ENCODE data around the gene EML6. TPM values are rescaled to one million over a fixed set of nuclear protein-coding genes. Genes with fewer than 3 reads are reported as not detected.

Gene EML6
- total and polyA plus RNA-seq, 2 of the 13 experiments (the other 11 are each of a cell fraction or from before 2014, with no cell fraction given), result 17.2 to 32.4 TPM

- Histone ChIP-seq H3K9me3 (ENCODE audit: low read length) (no peaks in the 10 kb centered on the region), H4K20me1 (ENCODE audit: insufficient read depth, low read length) (no peaks in the 10 kb centered on the region), H3K4me2 (ENCODE audit: low read depth, low read length) (no peak overlapping the region), H3K27ac (ENCODE audit: extremely low read length, insufficient read depth, low read length) (no peak overlapping the region), H3K9ac (ENCODE audit: insufficient read depth, low read depth, low read length) (no peak overlapping the region), H3K4me3 (replicated peaks in 1 of 3; ENCODE audit: insufficient read depth in 1 of 3, low read depth in 2 of 3, low read length in 3 of 3) (no peak overlapping the region), H3K27me3 (ENCODE audit: control insufficient read depth in 1 of 2, insufficient read depth in 2 of 2, low read length in 2 of 2) (no peaks in the 10 kb centered on the region), H3K4me1 (ENCODE audit: insufficient read depth, low read length) (peaks cover 15% of the 10 kb centered on the region), H3K79me2 (ENCODE audit: insufficient read depth, low read length) (no peaks in the 10 kb centered on the region), H2AFZ (ENCODE audit: low read length) (no peak overlapping the region), H3K36me3 (replicated peaks in 1 of 2; ENCODE audit: control insufficient read depth in 1 of 2, insufficient read depth in 2 of 2, low read length in 2 of 2) (0 out of 5 replicates have a peak, but pooled peaks cover 0 to 1% of the 10 kb centered on the region in 2 experiments)
- 84% methylated on average over 9 of the region's 9 CpGs for WGBS (ENCODE audit: low lambda C conversion rate)
- no peak for DNase-seq (ENCODE audit: low spot score)
- ATAC-seq, result no peak
- no peak for FAIRE-seq
- ChIA-PET POLR2A (no interaction called here), CTCF (ENCODE audit: low intra/inter-chr PET ratio, low total read pairs) (no interaction called here)
- intact Hi-C loops (cut with micrococcal nuclease; ENCODE audit: unreplicated experiment) (no loop called here), in situ Hi-C loops (cut with HindIII; ENCODE audit: extremely low pct_ligation_motif_present, low pct_unique_long_range_greater_than_20kb) (no loop called here)
- BruUV-seq (replicated peaks), result no TSS peak
- TF ChIP-seq ZNF629 (CRISPR knock-in tag; conservative IDR thresholded peaks at IDR 0.05) (no peak), NCOA5 (CRISPR knock-in tag; IDR thresholded peaks at IDR 0.05) (no peak), TMF1 (CRISPR knock-in tag; IDR thresholded peaks at IDR 0.05; ENCODE audit: low read depth) (no peak), ZNF326 (CRISPR knock-in tag; IDR thresholded peaks at IDR 0.05; ENCODE audit: borderline replicate concordance) (no peak), ZC3H13 (CRISPR knock-in tag; IDR thresholded peaks at IDR 0.05) (no peak), ZNF446 (CRISPR knock-in tag; IDR thresholded peaks at IDR 0.05) (no peak), MZF1 (CRISPR knock-in tag; IDR thresholded peaks at IDR 0.05; ENCODE audit: borderline replicate concordance) (no peak), DPF2 (CRISPR knock-in tag; IDR thresholded peaks at IDR 0.05; ENCODE audit: borderline replicate concordance, low read depth) (no peak), CC2D1A (CRISPR knock-in tag; IDR thresholded peaks at IDR 0.05) (no peak), YEATS4 (CRISPR knock-in tag; IDR thresholded peaks at IDR 0.05; ENCODE audit: borderline replicate concordance) (no peak), SATB2 (CRISPR knock-in tag; IDR thresholded peaks at IDR 0.05) (no peak), MBNL3 (CRISPR knock-in tag; conservative IDR thresholded peaks at IDR 0.05) (no peak), NR2F6 (IDR thresholded peaks at IDR 0.05) (no peak), NR2F6 (CRISPR knock-in tag; IDR thresholded peaks at IDR 0.05) (no peak)
- TF ChIP-seq, protein P1, sequence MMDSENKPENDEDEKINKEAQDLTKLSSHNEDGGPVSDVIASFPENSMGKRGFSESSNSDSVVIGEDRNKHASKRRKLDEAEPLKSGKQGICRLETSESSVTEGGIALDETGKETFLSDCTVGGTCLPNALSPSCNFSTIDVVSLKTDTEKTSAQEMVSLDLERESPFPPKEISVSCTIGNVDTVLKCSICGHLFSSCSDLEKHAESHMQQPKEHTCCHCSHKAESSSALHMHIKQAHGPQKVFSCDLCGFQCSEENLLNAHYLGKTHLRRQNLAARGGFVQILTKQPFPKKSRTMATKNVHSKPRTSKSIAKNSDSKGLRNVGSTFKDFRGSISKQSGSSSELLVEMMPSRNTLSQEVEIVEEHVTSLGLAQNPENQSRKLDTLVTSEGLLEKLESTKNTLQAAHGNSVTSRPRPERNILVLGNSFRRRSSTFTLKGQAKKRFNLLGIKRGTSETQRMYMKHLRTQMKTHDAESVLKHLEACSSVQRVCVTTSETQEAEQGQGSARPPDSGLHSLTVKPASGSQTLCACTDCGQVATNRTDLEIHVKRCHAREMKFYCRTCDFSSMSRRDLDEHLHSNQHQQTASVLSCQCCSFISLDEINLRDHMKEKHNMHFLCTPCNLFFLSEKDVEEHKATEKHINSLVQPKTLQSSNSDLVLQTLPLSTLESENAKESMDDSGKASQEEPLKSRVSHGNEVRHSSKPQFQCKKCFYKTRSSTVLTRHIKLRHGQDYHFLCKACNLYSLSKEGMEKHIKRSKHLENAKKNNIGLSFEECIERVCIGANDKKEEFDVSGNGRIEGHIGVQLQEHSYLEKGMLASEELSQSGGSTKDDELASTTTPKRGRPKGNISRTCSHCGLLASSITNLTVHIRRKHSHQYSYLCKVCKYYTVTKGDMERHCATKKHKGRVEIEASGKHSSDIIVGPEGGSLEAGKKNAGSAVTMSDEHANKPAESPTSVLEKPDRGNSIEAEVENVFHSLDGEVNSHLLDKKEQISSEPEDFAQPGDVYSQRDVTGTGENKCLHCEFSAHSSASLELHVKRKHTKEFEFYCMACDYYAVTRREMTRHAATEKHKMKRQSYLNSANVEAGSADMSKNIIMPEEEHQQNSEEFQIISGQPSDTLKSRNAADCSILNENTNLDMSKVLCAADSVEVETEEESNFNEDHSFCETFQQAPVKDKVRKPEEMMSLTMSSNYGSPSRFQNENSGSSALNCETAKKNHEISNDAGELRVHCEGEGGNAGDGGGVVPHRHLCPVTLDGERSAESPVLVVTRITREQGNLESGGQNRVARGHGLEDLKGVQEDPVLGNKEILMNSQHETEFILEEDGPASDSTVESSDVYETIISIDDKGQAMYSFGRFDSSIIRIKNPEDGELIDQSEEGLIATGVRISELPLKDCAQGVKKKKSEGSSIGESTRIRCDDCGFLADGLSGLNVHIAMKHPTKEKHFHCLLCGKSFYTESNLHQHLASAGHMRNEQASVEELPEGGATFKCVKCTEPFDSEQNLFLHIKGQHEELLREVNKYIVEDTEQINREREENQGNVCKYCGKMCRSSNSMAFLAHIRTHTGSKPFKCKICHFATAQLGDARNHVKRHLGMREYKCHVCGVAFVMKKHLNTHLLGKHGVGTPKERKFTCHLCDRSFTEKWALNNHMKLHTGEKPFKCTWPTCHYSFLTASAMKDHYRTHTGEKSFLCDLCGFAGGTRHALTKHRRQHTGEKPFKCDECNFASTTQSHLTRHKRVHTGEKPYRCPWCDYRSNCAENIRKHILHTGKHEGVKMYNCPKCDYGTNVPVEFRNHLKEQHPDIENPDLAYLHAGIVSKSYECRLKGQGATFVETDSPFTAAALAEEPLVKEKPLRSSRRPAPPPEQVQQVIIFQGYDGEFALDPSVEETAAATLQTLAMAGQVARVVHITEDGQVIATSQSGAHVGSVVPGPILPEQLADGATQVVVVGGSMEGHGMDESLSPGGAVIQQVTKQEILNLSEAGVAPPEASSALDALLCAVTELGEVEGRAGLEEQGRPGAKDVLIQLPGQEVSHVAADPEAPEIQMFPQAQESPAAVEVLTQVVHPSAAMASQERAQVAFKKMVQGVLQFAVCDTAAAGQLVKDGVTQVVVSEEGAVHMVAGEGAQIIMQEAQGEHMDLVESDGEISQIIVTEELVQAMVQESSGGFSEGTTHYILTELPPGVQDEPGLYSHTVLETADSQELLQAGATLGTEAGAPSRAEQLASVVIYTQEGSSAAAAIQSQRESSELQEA (CRISPR knock-in tag; IDR thresholded peaks at IDR 0.05; ENCODE audit: not compliant biosample characterization), result no peak
- TF ChIP-seq, protein P2, sequence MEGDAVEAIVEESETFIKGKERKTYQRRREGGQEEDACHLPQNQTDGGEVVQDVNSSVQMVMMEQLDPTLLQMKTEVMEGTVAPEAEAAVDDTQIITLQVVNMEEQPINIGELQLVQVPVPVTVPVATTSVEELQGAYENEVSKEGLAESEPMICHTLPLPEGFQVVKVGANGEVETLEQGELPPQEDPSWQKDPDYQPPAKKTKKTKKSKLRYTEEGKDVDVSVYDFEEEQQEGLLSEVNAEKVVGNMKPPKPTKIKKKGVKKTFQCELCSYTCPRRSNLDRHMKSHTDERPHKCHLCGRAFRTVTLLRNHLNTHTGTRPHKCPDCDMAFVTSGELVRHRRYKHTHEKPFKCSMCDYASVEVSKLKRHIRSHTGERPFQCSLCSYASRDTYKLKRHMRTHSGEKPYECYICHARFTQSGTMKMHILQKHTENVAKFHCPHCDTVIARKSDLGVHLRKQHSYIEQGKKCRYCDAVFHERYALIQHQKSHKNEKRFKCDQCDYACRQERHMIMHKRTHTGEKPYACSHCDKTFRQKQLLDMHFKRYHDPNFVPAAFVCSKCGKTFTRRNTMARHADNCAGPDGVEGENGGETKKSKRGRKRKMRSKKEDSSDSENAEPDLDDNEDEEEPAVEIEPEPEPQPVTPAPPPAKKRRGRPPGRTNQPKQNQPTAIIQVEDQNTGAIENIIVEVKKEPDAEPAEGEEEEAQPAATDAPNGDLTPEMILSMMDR (CRISPR knock-in tag; IDR thresholded peaks at IDR 0.05), result no peak
Observed at GRCh38 chr2:54952978-54953456, 229.6 kb downstream of the EML6 start.
